ENCODE data around the gene CLCN2.

CLCN2 gene

DNA sequence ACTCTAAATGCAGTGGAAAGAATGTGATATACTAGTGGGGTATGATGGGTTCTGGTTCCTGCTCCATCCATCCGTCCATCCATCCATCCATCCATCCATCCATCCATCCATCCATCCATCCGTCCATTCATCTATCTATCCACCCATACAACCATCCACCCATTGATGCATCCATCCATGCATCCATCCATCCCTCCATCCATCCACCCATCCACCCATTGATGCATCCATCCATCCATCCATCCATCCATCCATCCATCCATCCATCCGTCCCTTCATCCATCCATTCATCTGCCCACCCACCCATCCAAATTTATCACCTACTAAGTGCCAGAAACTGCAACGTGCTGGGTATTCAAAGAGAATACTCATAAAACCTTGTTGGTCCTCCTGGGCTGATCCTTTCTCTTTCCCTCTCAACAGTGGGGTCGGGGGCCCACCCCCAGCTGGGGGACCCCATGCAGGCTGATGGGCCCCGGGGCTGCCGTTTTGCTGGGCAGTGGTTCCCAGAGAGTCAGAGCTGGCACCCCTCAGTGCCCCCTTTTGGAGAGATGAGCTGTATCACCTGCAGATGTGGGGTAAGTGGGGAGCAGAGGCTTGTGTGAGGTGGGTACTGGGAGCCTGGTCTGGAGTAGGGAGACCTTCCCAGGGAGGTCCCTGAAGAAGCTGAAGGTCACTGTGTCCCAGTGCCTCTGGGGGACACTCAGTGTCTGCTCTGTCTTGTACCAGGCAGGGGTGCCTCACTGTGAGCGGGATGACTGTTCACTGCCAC lies 26.9 kb upstream of the CLCN2 start:
- H3K4me1 ChIP-seq (ENCODE audit: insufficient read depth, low read length), result no peaks in the 10 kb centered on the region
- no peak overlapping the region for H3K9ac ChIP-seq (ENCODE audit: low read depth, low read length)
- H3K27me3 ChIP-seq (ENCODE audit: insufficient read depth, low read length), result peaks cover 4% of the 10 kb centered on the region; the same call in 1 of the 2 replicates
- H3K9me3 ChIP-seq (ENCODE audit: insufficient read depth, low read depth, low read length), result no peaks in the 10 kb centered on the region
- H3K27ac ChIP-seq (ENCODE audit: low read depth, low read length), result no peak overlapping the region
- H3K4me3 ChIP-seq (ENCODE audit: low read length), result no peak overlapping the region
- H3K36me3 ChIP-seq (ENCODE audit: insufficient read depth, low read length), result no peaks in the 10 kb centered on the region
- WGBS, result 84% methylated on average over 8 of the region's 8 CpGs

DNA sequence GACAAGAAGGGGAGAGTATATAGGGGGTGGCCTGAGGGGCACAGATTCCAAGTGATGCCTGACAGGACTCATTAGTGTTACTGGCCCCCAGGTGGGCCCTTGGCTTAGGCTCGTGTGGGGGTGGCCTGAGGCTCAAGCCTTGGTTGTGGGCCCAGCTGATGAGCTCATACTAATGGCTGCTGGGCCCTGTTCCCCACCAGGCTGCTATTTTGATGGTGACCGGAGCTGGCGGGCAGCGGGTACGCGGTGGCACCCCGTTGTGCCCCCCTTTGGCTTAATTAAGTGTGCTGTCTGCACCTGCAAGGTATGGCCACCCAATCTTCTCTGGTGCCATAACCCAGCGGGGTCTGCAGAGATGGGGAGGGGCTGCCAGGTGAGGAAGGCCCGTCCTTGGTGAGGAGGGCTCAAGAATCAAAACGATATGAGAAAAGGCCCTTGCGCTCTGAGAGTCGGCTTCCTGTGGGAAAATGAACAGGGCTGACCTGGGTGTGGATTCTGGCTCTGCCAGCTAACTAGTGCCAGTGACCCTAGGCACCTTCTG lies 25.8 kb upstream of the CLCN2 start:
- H3K9me3 ChIP-seq (ENCODE audit: insufficient read depth, low read depth, low read length), result no peaks in the 10 kb centered on the region
- no peak overlapping the region for H3K9ac ChIP-seq (ENCODE audit: low read depth, low read length)
- no peak overlapping the region for H3K4me3 ChIP-seq (ENCODE audit: low read length)
- H3K27ac ChIP-seq (ENCODE audit: low read depth, low read length), result no peak overlapping the region
- H3K27me3 ChIP-seq (ENCODE audit: insufficient read depth, low read length), result peaks cover 15% of the 10 kb centered on the region
- H3K36me3 ChIP-seq (ENCODE audit: insufficient read depth, low read length), result no peaks in the 10 kb centered on the region
- H3K4me1 ChIP-seq (ENCODE audit: insufficient read depth, low read length), result no peaks in the 10 kb centered on the region
- WGBS, result 92% methylated on average over 12 of the region's 12 CpGs

DNA sequence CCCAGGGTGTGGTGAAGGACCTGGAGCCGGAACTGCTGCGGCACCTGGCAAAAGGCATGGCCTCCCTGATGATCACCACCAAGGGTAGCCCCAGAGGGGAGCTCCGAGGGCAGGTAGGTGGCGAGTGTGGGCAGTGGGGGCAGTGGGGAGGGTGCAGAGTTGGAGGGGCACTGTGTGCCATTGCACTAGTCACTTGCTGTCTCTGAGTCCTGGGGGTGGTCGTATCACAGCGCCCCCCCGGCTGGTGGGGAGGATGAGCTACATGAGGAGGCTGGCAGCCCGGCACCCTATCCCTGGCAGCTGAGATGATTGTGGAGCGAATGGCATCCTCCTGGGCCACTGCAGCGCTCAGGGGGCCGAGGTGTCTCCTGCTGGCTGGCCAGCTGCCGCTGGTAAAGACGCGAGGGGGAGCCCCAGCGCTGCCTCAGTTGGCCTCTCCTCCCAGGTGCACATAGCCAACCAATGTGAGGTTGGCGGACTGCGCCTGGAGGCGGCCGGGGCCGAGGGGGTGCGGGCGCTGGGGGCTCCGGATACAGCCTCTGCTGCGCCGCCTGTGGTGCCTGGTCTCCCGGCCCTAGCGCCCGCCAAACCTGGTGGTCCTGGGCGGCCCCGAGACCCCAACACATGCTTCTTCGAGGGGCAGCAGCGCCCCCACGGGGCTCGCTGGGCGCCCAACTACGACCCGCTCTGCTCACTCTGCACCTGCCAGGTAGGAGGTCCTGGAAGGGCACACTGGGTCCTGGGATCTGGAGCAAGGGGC lies 24.8 kb upstream of the CLCN2 start:
- 93% methylated on average over 37 of the region's 37 CpGs for WGBS
- Histone ChIP-seq H3K27ac (ENCODE audit: low read depth, low read length) (no peak overlapping the region), H3K4me3 (ENCODE audit: low read length) (no peak overlapping the region), H3K27me3 (ENCODE audit: insufficient read depth, low read length) (peaks cover 25% of the 10 kb centered on the region), H3K9ac (ENCODE audit: low read depth, low read length) (no peak overlapping the region), H3K36me3 (ENCODE audit: insufficient read depth, low read length) (no peaks in the 10 kb centered on the region), H3K4me1 (ENCODE audit: insufficient read depth, low read length) (no peaks in the 10 kb centered on the region; the same call in 1 of the 2 replicates), H3K9me3 (ENCODE audit: insufficient read depth, low read depth, low read length) (no peaks in the 10 kb centered on the region)

DNA sequence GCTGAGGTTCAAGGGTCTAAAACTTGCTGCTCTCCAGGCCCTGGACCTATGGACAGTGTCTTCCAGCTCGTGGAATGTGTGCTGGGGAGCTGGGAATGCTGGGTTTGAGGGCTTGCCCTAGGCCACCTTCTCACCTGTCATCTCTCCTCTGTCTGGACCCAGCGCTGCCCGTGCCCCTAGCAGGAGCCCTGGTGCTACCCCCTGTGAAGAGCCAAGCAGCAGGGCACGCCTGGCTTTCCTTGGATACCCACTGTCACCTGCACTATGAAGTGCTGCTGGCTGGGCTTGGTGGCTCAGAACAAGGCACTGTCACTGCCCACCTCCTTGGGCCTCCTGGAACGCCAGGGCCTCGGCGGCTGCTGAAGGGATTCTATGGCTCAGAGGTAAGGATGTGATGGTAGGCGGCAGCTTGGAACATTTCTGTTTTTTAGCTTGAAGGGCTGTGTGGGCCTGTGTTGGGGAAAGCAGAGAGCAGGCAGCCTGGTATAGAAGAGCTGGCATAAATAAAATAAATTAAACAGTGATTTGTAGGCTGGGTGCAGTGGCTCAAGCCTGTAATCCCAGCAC lies 23.5 kb upstream of the CLCN2 start:
- WGBS, result 90% methylated on average over 8 of the region's 8 CpGs
- no peak overlapping the region for H3K9ac ChIP-seq (ENCODE audit: low read depth, low read length)

DNA sequence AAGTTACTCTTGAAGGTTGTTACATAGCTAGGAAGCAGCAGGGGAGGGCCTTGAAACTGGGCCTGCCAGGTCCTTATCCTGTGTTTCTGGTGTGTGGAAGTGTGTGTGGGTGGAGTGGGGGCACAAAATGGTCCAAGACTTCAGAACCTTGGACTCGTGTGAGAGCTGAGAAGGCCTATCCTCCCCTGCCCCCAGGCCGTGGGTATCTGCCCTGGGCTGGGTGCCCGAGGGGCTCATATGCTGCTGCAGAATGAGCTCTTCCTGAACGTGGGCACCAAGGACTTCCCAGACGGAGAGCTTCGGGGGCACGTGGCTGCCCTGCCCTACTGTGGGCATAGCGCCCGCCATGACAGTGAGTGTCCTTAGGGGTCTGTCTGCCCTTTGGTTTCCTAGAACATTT lies 22.9 kb upstream of the CLCN2 start:
- Histone ChIP-seq H3K27me3 (ENCODE audit: insufficient read depth, low read length) (peaks cover 39% of the 10 kb centered on the region), H3K4me1 (ENCODE audit: insufficient read depth, low read length) (peaks cover 3% of the 10 kb centered on the region; the same call in 1 of the 2 replicates), H3K9ac (ENCODE audit: low read depth, low read length) (no peak overlapping the region), H3K27ac (ENCODE audit: low read depth, low read length) (no peak overlapping the region), H3K36me3 (ENCODE audit: insufficient read depth, low read length) (no peaks in the 10 kb centered on the region), H3K4me3 (ENCODE audit: low read length) (no peak overlapping the region), H3K9me3 (ENCODE audit: insufficient read depth, low read depth, low read length) (no peaks in the 10 kb centered on the region)
- WGBS, result 93% methylated on average over 9 of the region's 9 CpGs

More for the DNA sequence above, 23.5 kb upstream of the CLCN2 start:
- peaks cover 2% of the 10 kb centered on the region; the same call in 1 of the 2 replicates for H3K4me1 ChIP-seq (ENCODE audit: insufficient read depth, low read length)
- H3K36me3 ChIP-seq (ENCODE audit: insufficient read depth, low read length), result no peaks in the 10 kb centered on the region
- no peaks in the 10 kb centered on the region for H3K9me3 ChIP-seq (ENCODE audit: insufficient read depth, low read depth, low read length)
- no peak overlapping the region for H3K4me3 ChIP-seq (ENCODE audit: low read length)
- no peak overlapping the region for H3K27ac ChIP-seq (ENCODE audit: low read depth, low read length)
- H3K27me3 ChIP-seq (ENCODE audit: insufficient read depth, low read length), result peaks cover 36% of the 10 kb centered on the region

DNA sequence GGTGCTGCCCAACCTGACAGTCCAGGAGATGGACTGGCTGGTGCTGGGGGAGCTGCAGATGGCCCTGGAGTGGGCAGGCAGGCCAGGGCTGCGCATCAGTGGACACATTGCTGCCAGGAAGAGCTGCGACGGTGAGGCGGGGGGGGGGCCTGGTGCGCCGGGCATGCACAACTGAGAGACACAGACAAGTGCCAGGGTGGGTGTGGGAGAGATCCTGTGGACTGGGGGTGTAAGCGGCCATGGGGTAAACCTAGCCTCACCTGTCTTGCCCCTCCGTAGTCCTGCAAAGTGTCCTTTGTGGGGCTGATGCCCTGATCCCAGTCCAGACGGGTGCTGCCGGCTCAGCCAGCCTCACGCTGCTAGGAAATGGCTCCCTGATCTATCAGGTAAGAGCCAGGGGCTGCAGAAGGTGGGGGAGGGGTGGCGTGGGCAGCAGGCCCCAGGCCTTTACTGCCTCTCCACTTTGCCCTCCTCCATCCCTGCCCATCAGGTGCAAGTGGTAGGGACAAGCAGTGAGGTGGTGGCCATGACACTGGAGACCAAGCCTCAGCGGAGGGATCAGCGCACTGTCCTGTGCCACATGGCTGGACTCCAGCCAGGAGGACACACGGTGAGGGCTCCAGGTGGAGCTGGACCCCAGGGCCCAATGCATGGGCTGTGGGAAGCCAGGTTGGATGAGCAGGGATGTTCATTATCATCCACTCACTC lies 21.8 kb upstream of the CLCN2 start:
- Histone ChIP-seq H3K9ac (ENCODE audit: low read depth, low read length) (no peak overlapping the region), H3K4me3 (ENCODE audit: low read length) (no peak overlapping the region), H3K27me3 (ENCODE audit: insufficient read depth, low read length) (peaks cover 50% of the 10 kb centered on the region), H3K9me3 (ENCODE audit: insufficient read depth, low read depth, low read length) (no peaks in the 10 kb centered on the region), H3K4me1 (ENCODE audit: insufficient read depth, low read length) (peaks cover 11% of the 10 kb centered on the region), H3K27ac (ENCODE audit: low read depth, low read length) (no peak overlapping the region), H3K36me3 (ENCODE audit: insufficient read depth, low read length) (no peaks in the 10 kb centered on the region)
- 89% methylated on average over 14 of the region's 15 CpGs for WGBS

DNA sequence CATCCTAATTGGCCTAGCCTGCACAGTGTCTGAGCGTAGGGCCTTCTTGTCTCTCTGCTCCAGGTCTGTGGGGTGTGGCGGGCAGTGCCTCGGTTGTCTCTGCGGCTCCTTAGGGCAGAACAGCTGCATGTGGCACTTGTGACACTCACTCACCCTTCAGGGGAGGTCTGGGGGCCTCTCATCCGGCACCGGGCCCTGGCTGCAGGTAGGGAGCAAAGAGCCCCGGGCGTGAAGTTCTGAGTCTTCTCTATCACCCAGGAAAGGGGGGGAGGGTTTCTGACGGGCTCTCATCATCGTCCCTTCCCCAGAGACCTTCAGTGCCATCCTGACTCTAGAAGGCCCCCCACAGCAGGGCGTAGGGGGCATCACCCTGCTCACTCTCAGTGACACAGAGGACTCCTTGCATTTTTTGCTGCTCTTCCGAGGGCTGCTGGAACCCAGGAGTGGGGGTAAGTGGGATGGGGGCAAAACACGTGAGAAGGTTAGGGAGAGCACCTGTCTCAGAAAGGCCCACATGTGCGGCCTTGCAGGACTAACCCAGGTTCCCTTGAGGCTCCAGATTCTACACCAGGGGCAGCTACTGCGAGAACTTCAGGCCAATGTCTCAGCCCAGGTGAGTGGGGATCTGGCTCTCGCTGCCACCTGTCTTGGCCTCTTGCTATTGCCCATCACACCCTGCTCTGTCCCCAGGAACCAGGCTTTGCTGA lies 21.1 kb upstream of the CLCN2 start:
- peaks cover 18% of the 10 kb centered on the region for H3K4me1 ChIP-seq (ENCODE audit: insufficient read depth, low read length)
- peaks cover 55% of the 10 kb centered on the region for H3K27me3 ChIP-seq (ENCODE audit: insufficient read depth, low read length)
- no peak overlapping the region for H3K9ac ChIP-seq (ENCODE audit: low read depth, low read length)
- H3K4me3 ChIP-seq (ENCODE audit: low read length), result no peak overlapping the region
- H3K9me3 ChIP-seq (ENCODE audit: insufficient read depth, low read depth, low read length), result no peaks in the 10 kb centered on the region
- H3K27ac ChIP-seq (ENCODE audit: low read depth, low read length), result no peak overlapping the region
- no peaks in the 10 kb centered on the region for H3K36me3 ChIP-seq (ENCODE audit: insufficient read depth, low read length)
- WGBS, result 90% methylated on average over 13 of the region's 16 CpGs

DNA sequence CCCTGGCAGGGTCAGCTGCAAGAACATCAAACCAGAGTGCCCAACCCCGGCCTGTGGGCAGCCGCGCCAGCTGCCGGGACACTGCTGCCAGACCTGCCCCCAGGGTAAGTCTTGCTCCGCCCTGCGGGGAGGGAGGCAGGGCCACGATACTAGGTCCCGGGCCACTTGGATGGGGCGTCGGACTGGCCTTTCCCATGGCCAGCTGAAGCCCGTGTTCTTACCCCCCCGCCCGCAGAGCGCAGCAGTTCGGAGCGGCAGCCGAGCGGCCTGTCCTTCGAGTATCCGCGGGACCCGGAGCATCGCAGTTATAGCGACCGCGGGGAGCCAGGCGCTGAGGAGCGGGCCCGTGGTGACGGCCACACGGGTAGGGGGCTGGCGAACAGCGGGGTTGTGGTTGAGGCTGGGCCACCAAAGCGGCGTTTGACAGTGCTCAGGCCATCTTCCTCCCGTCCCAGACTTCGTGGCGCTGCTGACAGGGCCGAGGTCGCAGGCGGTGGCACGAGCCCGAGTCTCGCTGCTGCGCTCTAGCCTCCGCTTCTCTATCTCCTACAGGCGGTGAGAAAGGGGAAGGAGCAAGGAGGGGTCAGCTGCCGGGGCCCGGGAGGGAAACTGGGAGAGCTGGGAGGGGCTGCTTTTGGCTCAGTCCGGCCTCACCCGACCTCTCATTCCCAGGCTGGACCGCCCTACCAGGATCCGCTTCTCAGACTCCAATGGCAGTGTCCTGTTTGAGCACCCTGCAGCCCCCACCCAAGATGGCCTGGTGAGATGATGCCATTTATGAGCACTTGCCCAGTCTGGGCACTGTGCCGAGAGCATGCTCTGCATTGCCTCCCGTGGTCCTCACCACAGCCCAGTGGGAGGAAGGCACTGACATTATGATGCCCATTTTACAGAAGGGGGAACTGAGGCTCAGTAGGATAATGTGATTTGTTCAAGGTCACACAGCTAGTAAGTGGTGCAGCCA lies 20.1 kb upstream of the CLCN2 start:
- peaks cover 60% of the 10 kb centered on the region for H3K27me3 ChIP-seq (ENCODE audit: insufficient read depth, low read length)

DNA sequence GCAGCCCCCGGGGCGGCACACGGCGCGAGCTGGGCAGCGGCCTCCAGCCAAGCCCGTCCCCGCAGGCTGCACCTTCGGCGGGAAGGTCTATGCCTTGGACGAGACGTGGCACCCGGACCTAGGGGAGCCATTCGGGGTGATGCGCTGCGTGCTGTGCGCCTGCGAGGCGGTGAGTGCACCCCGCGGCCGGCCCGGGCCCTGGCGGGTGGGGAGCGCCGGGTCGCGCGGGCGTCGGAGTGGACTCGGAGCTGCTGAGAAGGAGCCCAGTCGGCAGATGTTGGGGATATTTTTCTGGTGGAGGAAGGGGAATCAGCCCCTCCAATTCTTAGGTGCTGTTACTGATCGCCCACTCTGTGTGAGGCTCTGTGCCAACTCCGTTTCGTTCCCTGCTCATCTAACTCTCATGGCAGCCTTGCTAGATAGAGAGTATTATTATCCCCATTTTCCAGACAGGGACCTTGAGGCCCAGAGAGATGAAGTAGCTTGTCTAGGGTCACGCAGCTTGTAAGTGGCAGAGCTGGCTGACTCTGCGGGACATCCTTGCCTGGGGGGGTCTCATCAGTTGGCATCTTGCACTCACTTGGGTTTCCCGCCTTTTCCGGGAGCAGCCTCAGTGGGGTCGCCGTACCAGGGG lies 19.3 kb upstream of the CLCN2 start:
- Histone ChIP-seq H3K4me1 (ENCODE audit: insufficient read depth, low read length) (peaks cover 25% of the 10 kb centered on the region), H3K27ac (ENCODE audit: low read depth, low read length) (no peak overlapping the region), H3K9ac (ENCODE audit: low read depth, low read length) (no peak overlapping the region), H3K27me3 (ENCODE audit: insufficient read depth, low read length) (peaks cover 60% of the 10 kb centered on the region), H3K36me3 (ENCODE audit: insufficient read depth, low read length) (no peaks in the 10 kb centered on the region), H3K9me3 (ENCODE audit: insufficient read depth, low read depth, low read length) (no peaks in the 10 kb centered on the region), H3K4me3 (ENCODE audit: low read length) (peak overlapping the region; percentile 56)
- WGBS, result 1% methylated on average over 42 of the region's 42 CpGs

More for the DNA sequence above, 20.1 kb upstream of the CLCN2 start:
- Histone ChIP-seq H3K36me3 (ENCODE audit: insufficient read depth, low read length) (no peaks in the 10 kb centered on the region), H3K4me1 (ENCODE audit: insufficient read depth, low read length) (peaks cover 25% of the 10 kb centered on the region), H3K9me3 (ENCODE audit: insufficient read depth, low read depth, low read length) (no peaks in the 10 kb centered on the region), H3K4me3 (ENCODE audit: low read length) (peak overlapping the region; percentile 56), H3K27ac (ENCODE audit: low read depth, low read length) (no peak overlapping the region), H3K9ac (ENCODE audit: low read depth, low read length) (no peak overlapping the region)
- WGBS, result 7% methylated on average over 51 of the region's 55 CpGs
